Sigmoid colon (tissue), 4 donors: Measurements from ENCODE around the gene SPINK9.

ENCODE experiments used
- EP300 ChIP-seq, 4 donors: sonication (generic); formaldehyde crosslinking; IDR thresholded peaks; one replicate each; pipeline ENCODE4 v1.6.1; 2017; ENCODE audit warnings: antibody characterized with exemption in 4 of 4
- POLR2A ChIP-seq, 2 donors: fragments of 450-650 bp; IDR thresholded peaks; one replicate each; pipeline ENCODE4 v1.6.1; 2016; ENCODE audit warnings: antibody characterized with exemption in 2 of 2, mild to moderate bottlenecking in 2 of 2, moderate library complexity in 2 of 2
- POLR2AphosphoS5 ChIP-seq, 4 donors: sonication (generic); formaldehyde crosslinking; IDR thresholded peaks; one replicate each; pipeline ENCODE4 v1.6.1; 2017; ENCODE audit warnings: antibody characterized with exemption in 4 of 4
- TF ChIP-seq, protein P1 (sequence below), 4 experiments: fragments of 450-650 bp in 3 of 4; fragments of 200-600 bp in 1 of 4; IDR thresholded peaks; one replicate each; pipeline ENCODE4 v1.5.1; 2016 to 2019; ENCODE audit warnings: antibody characterized with exemption in 4 of 4, mild to moderate bottlenecking in 3 of 4, moderate library complexity in 2 of 4

DNA sequence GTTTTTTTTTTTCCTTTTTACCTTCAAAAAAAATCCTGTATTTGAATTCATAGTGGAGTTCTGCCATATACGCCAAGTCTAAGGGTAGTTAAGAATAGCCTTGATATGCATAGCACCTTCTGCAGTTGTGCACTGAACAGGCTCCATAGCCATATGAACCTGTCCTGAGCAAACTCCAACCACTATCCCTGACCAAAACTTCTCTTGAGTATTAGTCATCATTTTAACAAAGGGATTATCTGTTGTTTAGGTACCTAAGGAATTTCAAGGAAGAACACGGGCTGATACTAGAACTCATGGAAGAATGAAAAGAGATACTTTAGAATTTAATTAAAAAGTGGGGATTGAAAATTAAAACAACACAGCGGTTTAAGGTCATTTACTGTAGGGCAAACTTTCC, 46.5 kb downstream of the SPINK9 start:
- TF ChIP-seq, protein P1, sequence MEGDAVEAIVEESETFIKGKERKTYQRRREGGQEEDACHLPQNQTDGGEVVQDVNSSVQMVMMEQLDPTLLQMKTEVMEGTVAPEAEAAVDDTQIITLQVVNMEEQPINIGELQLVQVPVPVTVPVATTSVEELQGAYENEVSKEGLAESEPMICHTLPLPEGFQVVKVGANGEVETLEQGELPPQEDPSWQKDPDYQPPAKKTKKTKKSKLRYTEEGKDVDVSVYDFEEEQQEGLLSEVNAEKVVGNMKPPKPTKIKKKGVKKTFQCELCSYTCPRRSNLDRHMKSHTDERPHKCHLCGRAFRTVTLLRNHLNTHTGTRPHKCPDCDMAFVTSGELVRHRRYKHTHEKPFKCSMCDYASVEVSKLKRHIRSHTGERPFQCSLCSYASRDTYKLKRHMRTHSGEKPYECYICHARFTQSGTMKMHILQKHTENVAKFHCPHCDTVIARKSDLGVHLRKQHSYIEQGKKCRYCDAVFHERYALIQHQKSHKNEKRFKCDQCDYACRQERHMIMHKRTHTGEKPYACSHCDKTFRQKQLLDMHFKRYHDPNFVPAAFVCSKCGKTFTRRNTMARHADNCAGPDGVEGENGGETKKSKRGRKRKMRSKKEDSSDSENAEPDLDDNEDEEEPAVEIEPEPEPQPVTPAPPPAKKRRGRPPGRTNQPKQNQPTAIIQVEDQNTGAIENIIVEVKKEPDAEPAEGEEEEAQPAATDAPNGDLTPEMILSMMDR (IDR thresholded peaks at IDR 0.05) = no peak
- TF ChIP-seq POLR2A (IDR thresholded peaks at IDR 0.05) (no peak), POLR2AphosphoS5 (IDR thresholded peaks at IDR 0.05) (no peak), EP300 (IDR thresholded peaks at IDR 0.05) (no peak)
